Trophoblast cell (in vitro differentiated cells and primary cell): Measurements from ENCODE around the gene FAM83C.
A peak's percentile ranks its signal among the peaks of the same experiment; 100 is the strongest.

Experiments
- DNase-seq, 2 donors: peaks; one replicate each; pipeline ENCODE4 v3.0.0-alpha.2; 2016
- H2AFZ ChIP-seq: 2 replicates; pipeline ENCODE4 v1.6.1; 2013; ENCODE audit warnings: low read length, moderate library complexity, mild to moderate bottlenecking; ENCODE audit not compliant: insufficient read depth, poor library complexity
- H2AK5ac ChIP-seq: 2 replicates; pipeline ENCODE4 v1.6.1; 2013; ENCODE audit warnings: mild to moderate bottlenecking, low read length
- H2BK120ac ChIP-seq: 2 replicates; pipeline ENCODE4 v1.6.1; 2013; ENCODE audit warnings: low read length, mild to moderate bottlenecking, moderate library complexity; ENCODE audit not compliant: insufficient read depth, poor library complexity
- H2BK12ac ChIP-seq: 2 replicates; pipeline ENCODE4 v1.6.1; 2013; ENCODE audit warnings: mild to moderate bottlenecking, low read length, moderate library complexity
- H2BK5ac ChIP-seq: 2 replicates; pipeline ENCODE4 v1.6.1; 2013; ENCODE audit warnings: low read length, low read depth, moderate library complexity, mild to moderate bottlenecking; ENCODE audit not compliant: poor library complexity
- H3K14ac ChIP-seq: 2 replicates; pipeline ENCODE4 v1.6.1; 2013; ENCODE audit warnings: mild to moderate bottlenecking, low read length
- H3K18ac ChIP-seq: 2 replicates; pipeline ENCODE4 v1.6.1; 2013; ENCODE audit warnings: mild to moderate bottlenecking, low read length
- H3K23ac ChIP-seq: 2 replicates; pipeline ENCODE4 v1.6.1; 2013; ENCODE audit warnings: low read length
- H3K27ac ChIP-seq: 2 replicates; pipeline ENCODE4 v1.5.1; 2013; ENCODE audit warnings: low read depth, mild to moderate bottlenecking, inconsistent platforms, low read length, moderate library complexity
- H3K27me3 ChIP-seq: 2 replicates; pipeline ENCODE4 v1.6.1; 2013; ENCODE audit warnings: inconsistent platforms, mild to moderate bottlenecking, low read length, moderate library complexity; ENCODE audit not compliant: insufficient read depth
- H3K36me3 ChIP-seq, 2 experiments: 1 replicate in 1 of 2; 2 replicates in 1 of 2; pipeline ENCODE4 v1.6.1; 2013; ENCODE audit warnings: low read length in 2 of 2, mild to moderate bottlenecking in 2 of 2, moderate library complexity in 1 of 2; ENCODE audit not compliant: insufficient read depth in 2 of 2, control insufficient read depth in 1 of 2
- H3K4ac ChIP-seq: 2 replicates; pipeline ENCODE4 v1.6.1; 2013; ENCODE audit warnings: low read depth, mild to moderate bottlenecking, low read length, moderate library complexity
- H3K4me1 ChIP-seq, 2 experiments: 1 replicate in 1 of 2; 2 replicates in 1 of 2; pipeline ENCODE4 v1.6.1; 2013; ENCODE audit warnings: low read length in 2 of 2, mild to moderate bottlenecking in 2 of 2, moderate library complexity in 1 of 2; ENCODE audit not compliant: insufficient read depth in 2 of 2, control insufficient read depth in 1 of 2
- H3K4me2 ChIP-seq: 2 replicates; pipeline ENCODE4 v1.6.1; 2013; ENCODE audit warnings: inconsistent platforms, mild to moderate bottlenecking, low read length, moderate library complexity
- H3K4me3 ChIP-seq: 2 replicates; pipeline ENCODE4 v1.5.1; 2013; ENCODE audit warnings: mild to moderate bottlenecking, low read depth, low read length, inconsistent platforms
- H3K79me1 ChIP-seq: one replicate; pipeline ENCODE4 v1.6.1; 2013; ENCODE audit warnings: low read length
- H3K79me2 ChIP-seq: 2 replicates; pipeline ENCODE4 v1.6.1; 2013; ENCODE audit warnings: low read length, mild to moderate bottlenecking; ENCODE audit not compliant: control insufficient read depth, insufficient read depth, poor library complexity
- H3K9ac ChIP-seq: 2 replicates; pipeline ENCODE4 v1.6.1; 2013; ENCODE audit warnings: mild to moderate bottlenecking, low read length
- H3K9me3 ChIP-seq: 2 replicates; pipeline ENCODE4 v1.6.1; 2013; ENCODE audit warnings: low read depth, mild to moderate bottlenecking, control low read depth, inconsistent platforms, low read length; ENCODE audit not compliant: insufficient read depth
- H4K12ac ChIP-seq: 2 replicates; pipeline ENCODE4 v1.6.1; 2013; ENCODE audit warnings: low read depth, mild to moderate bottlenecking, low read length, moderate library complexity
- H4K8ac ChIP-seq: 2 replicates; pipeline ENCODE4 v1.6.1; 2013; ENCODE audit warnings: low read depth, mild to moderate bottlenecking, low read length, moderate library complexity
- H4K91ac ChIP-seq: one replicate; pipeline ENCODE4 v1.6.1; 2013; ENCODE audit warnings: low read depth, mild to moderate bottlenecking, low read length, moderate library complexity
- WGBS: extraction: QIAGEN DNeasy Blood & Tissue Kit; methylation state at CpG from one replicate; pipeline ENCODE4 v1.1.7; 2013; ENCODE audit warnings: missing lambda C conversion rate; ENCODE audit not compliant: insufficient read length, insufficient coverage; ENCODE audit errors: extremely low coverage; 5-methylcytosine and 5-hydroxymethylcytosine counted together

FAM83C gene

DNA sequence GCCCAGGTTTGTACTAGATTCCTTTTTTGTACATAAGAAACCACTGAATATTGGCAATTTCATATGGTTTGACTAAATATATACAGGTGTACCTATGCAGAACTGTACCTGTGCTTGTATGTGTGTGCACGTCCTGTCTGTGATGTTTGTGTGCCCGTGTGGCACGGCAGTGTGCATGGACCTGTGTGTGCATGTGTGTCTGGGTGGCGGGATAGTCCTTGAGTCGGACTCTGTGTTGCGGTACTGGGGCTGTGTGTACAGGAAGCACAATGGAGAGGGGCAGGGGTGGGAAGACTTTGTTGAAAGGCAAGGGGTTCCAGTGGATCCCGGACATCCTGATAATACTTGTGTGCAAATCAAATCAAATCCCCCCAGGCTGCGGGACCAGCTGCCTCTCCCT is 3.4 kb upstream of the FAM83C start:
- Histone ChIP-seq H3K4me2 (no peak overlapping the region), H3K27ac (no peak overlapping the region), H4K91ac (no peak overlapping the region), H3K23ac (no peak overlapping the region), H2AK5ac (no peak overlapping the region), H3K36me3 (no peaks in the 10 kb centered on the region), H3K14ac (no peak overlapping the region), H4K8ac (no peak overlapping the region), H3K4ac (no peak overlapping the region), H3K4me3 (no peak overlapping the region), H2BK5ac (no peak overlapping the region), H3K9ac (no peak overlapping the region), H3K79me2 (no peaks in the 10 kb centered on the region), H2AFZ (no peak overlapping the region), H3K9me3 (peaks cover 5% of the 10 kb centered on the region), H3K79me1 (no peaks in the 10 kb centered on the region), H2BK120ac (no peak overlapping the region), H2BK12ac (no peak overlapping the region), H3K27me3 (no peaks in the 10 kb centered on the region), H4K12ac (no peak overlapping the region), H3K4me1 (peaks cover 9 to 10% of the 10 kb centered on the region in 2 experiments), H3K18ac (no peak overlapping the region)
- no peak for DNase-seq
- no CpG with 5 or more reads among the region's 8 CpGs for WGBS

- no peak overlapping the region for H3K9ac ChIP-seq
- no peak overlapping the region for H3K23ac ChIP-seq
- H3K4ac ChIP-seq: no peak overlapping the region
- peaks cover 9 to 10% of the 10 kb centered on the region in 2 experiments for H3K4me1 ChIP-seq
- H2AFZ ChIP-seq: no peak overlapping the region
- H3K14ac ChIP-seq: no peak overlapping the region
- H4K8ac ChIP-seq: no peak overlapping the region
- no peak overlapping the region for H3K4me3 ChIP-seq
- H3K27ac ChIP-seq: no peak overlapping the region
- no CpG with 5 or more reads among the region's 8 CpGs for WGBS
- no peak overlapping the region for H4K12ac ChIP-seq
- no peak overlapping the region for H2BK12ac ChIP-seq
- H3K4me2 ChIP-seq: no peak overlapping the region
- no peak for DNase-seq
- no peak overlapping the region for H2BK120ac ChIP-seq
- H3K27me3 ChIP-seq: no peaks in the 10 kb centered on the region
- H3K9me3 ChIP-seq: peaks cover 5% of the 10 kb centered on the region
- no peak overlapping the region for H2AK5ac ChIP-seq
- H3K36me3 ChIP-seq: no peaks in the 10 kb centered on the region
- H3K18ac ChIP-seq: no peak overlapping the region
- no peaks in the 10 kb centered on the region for H3K79me1 ChIP-seq
- H4K91ac ChIP-seq: no peak overlapping the region
- no peak overlapping the region for H2BK5ac ChIP-seq
- no peaks in the 10 kb centered on the region for H3K79me2 ChIP-seq
Observed at GRCh38 chr20:35295058-35295457, 2.8 kb upstream of the FAM83C start.

DNA sequence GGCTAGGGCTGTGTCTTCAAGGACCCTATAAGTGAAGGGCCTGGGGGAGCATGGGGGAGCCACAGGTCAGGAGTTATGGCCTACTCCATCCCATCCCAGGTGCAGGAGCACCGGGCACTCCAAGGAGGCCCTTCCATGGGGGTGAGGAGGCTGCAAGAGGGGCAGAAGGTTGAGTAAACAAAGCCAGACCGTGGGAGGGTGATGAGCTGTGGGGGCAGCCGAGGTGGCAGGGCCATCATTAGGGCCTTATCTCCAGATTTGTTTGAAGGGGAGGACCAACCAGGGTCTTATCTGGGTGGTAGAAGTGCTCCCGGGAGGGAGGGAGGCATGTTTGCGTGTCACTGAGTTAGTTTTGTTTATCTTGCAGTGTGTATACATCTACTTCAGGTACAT is 2.1 kb upstream of the FAM83C start:
- Histone ChIP-seq H3K18ac (no peak overlapping the region), H4K91ac (no peak overlapping the region), H2BK12ac (no peak overlapping the region), H3K79me1 (no peaks in the 10 kb centered on the region), H3K9ac (no peak overlapping the region), H3K4me1 (peaks cover 8 to 9% of the 10 kb centered on the region in 2 experiments), H2BK5ac (no peak overlapping the region), H3K23ac (no peak overlapping the region), H2BK120ac (no peak overlapping the region), H4K12ac (no peak overlapping the region), H3K36me3 (no peaks in the 10 kb centered on the region), H3K27me3 (no peaks in the 10 kb centered on the region), H3K14ac (no peak overlapping the region), H3K4me3 (no peak overlapping the region), H3K79me2 (no peaks in the 10 kb centered on the region), H3K4me2 (no peak overlapping the region), H4K8ac (no peak overlapping the region), H3K27ac (no peak overlapping the region), H2AK5ac (no peak overlapping the region), H3K4ac (no peak overlapping the region), H2AFZ (no peak overlapping the region), H3K9me3 (peaks cover 5% of the 10 kb centered on the region)
- WGBS: no CpG with 5 or more reads among the region's 5 CpGs
- DNase-seq: no peak

GRCh38 chr20:35293303-35294292 is 1.4 kb upstream of the FAM83C start:
- no peaks in the 10 kb centered on the region for H3K36me3 ChIP-seq
- H2BK120ac ChIP-seq: no peak overlapping the region
- H3K18ac ChIP-seq: no peak overlapping the region
- H3K79me2 ChIP-seq: no peaks in the 10 kb centered on the region
- H3K27me3 ChIP-seq: no peaks in the 10 kb centered on the region
- H3K14ac ChIP-seq: no peak overlapping the region
- H2AFZ ChIP-seq: no peak overlapping the region
- H3K79me1 ChIP-seq: no peaks in the 10 kb centered on the region
- H3K9ac ChIP-seq: no peak overlapping the region
- no peak overlapping the region for H3K27ac ChIP-seq
- no CpG with 5 or more reads among the region's 19 CpGs for WGBS
- H4K91ac ChIP-seq: no peak overlapping the region
- H3K23ac ChIP-seq: no peak overlapping the region
- no peak overlapping the region for H4K8ac ChIP-seq
- no peak overlapping the region for H3K4ac ChIP-seq
- H3K4me3 ChIP-seq: no peak overlapping the region
- H3K4me1 ChIP-seq: peaks cover 8 to 9% of the 10 kb centered on the region in 2 experiments
- DNase-seq: no peak
- H2AK5ac ChIP-seq: peak overlapping the region; percentile 29
- H3K4me2 ChIP-seq: no peak overlapping the region
- no peak overlapping the region for H2BK5ac ChIP-seq
- no peak overlapping the region for H4K12ac ChIP-seq
- H2BK12ac ChIP-seq: no peak overlapping the region
- H3K9me3 ChIP-seq: peaks cover 3% of the 10 kb centered on the region
